OCI-LY1 (cell line): Measurements from ENCODE around the gene LRRC3C.

ENCODE experiments used
- H2AFZ ChIP-seq: fragments of 200-600 bp; sonication (generic), shearing (Covaris generic); 2 replicates; pipeline ENCODE4 v1.6.0; 2014; ENCODE audit warnings: antibody characterized with exemption, mild to moderate bottlenecking, low read length
- H3F3A ChIP-seq: fragments of 200-600 bp; sonication (generic), shearing (Covaris generic); 2 replicates; pipeline ENCODE4 v1.6.0; 2014; ENCODE audit warnings: mild to moderate bottlenecking, antibody characterized with exemption, low read length, moderate library complexity; ENCODE audit not compliant: insufficient read depth
- H3K27ac ChIP-seq: fragments of 200-600 bp; sonication (generic); 2 replicates; pipeline ENCODE4 v1.5.1; 2014; ENCODE audit warnings: low read length, mixed run types, mild to moderate bottlenecking, low read depth; ENCODE audit not compliant: poor library complexity, severe bottlenecking
- H3K27me3 ChIP-seq: fragments of 200-600 bp; sonication (generic); 2 replicates; pipeline ENCODE4 v1.6.0; 2014; ENCODE audit warnings: antibody characterized with exemption, mild to moderate bottlenecking, low read length, moderate library complexity; ENCODE audit not compliant: insufficient read depth
- H3K36me3 ChIP-seq: fragments of 200-600 bp; sonication (generic); 2 replicates; pipeline ENCODE4 v1.6.1; 2014; ENCODE audit warnings: mild to moderate bottlenecking, antibody characterized with exemption, low read length, moderate library complexity, mixed read lengths; ENCODE audit not compliant: insufficient read depth
- H3K4me1 ChIP-seq: fragments of 200-600 bp; sonication (generic); 2 replicates; pipeline ENCODE4 v1.5.1; 2014; ENCODE audit warnings: mild to moderate bottlenecking, low read length, moderate library complexity; ENCODE audit not compliant: insufficient read depth, severe bottlenecking
- H3K4me2 ChIP-seq: fragments of 200-600 bp; sonication (generic), shearing (Covaris generic); 2 replicates; pipeline ENCODE4 v1.6.1; 2014; ENCODE audit warnings: low read length
- H3K4me3 ChIP-seq: fragments of 200-600 bp; sonication (generic); 2 replicates; pipeline ENCODE4 v1.5.1; 2014; ENCODE audit warnings: low read length, low read depth, mild to moderate bottlenecking, mixed read lengths; ENCODE audit not compliant: poor library complexity, severe bottlenecking
- H3K79me2 ChIP-seq: fragments of 200-600 bp; shearing (Covaris generic); 2 replicates; pipeline ENCODE4 v1.6.1; 2016; ENCODE audit warnings: mixed run types, low read length, mixed read lengths; ENCODE audit not compliant: insufficient read depth
- H3K9ac ChIP-seq: fragments of 200-600 bp; sonication (generic), shearing (Covaris generic); 2 replicates; pipeline ENCODE4 v1.6.1; 2014; ENCODE audit warnings: mild to moderate bottlenecking, low read length, mixed read lengths
- H3K9me2 ChIP-seq: fragments of 200-600 bp; sonication (generic), shearing (Covaris generic); 2 replicates; pipeline ENCODE4 v1.6.1; 2014; ENCODE audit warnings: low read depth, mild to moderate bottlenecking, low read length, mixed read lengths
- H3K9me3 ChIP-seq: fragments of 200-600 bp; shearing (Covaris generic); 2 replicates; pipeline ENCODE4 v1.6.1; 2014; ENCODE audit warnings: low read length, mixed read lengths
- H4K20me1 ChIP-seq: fragments of 200-600 bp; sonication (generic), shearing (Covaris generic); 2 replicates; pipeline ENCODE4 v1.6.0; 2016; ENCODE audit warnings: mild to moderate bottlenecking, low read length; ENCODE audit not compliant: insufficient read depth
- EZH2 ChIP-seq: fragments of 200-600 bp; sonication (generic), shearing (Covaris generic); IDR thresholded peaks from 2 replicates; pipeline ENCODE4 v1.8.0; 2017; ENCODE audit warnings: borderline replicate concordance, mixed run types, mild to moderate bottlenecking, antibody characterized with exemption, low read length, moderate library complexity, mixed read lengths
- TF ChIP-seq, protein P1 (sequence below): fragments of 200-600 bp; sonication (generic), shearing (Covaris generic); IDR thresholded peaks from 2 replicates; pipeline ENCODE4 v1.5.1; 2017; ENCODE audit warnings: mild to moderate bottlenecking, antibody characterized with exemption, low read length, moderate library complexity, mixed read lengths

The LRRC3C gene

GRCh38 chr17:39980351-39981206, 53.0 kb downstream of the LRRC3C start, which contains the start of gene PSMD3:
TSS of gene PSMD3 (plus strand) at chr17:39980807. CDS start at chr17:39980971, 164 bp downstream.
- H3F3A ChIP-seq, result no peaks in the 10 kb centered on the region
- H3K9me3 ChIP-seq, result no peaks in the 10 kb centered on the region
- H3K79me2 ChIP-seq, result peaks cover 27% of the 10 kb centered on the region
- H3K4me3 ChIP-seq, result peak within 1 kb of the TSS; percentile 94
- peak within 1 kb of the TSS; percentile 93 for H3K9ac ChIP-seq
- H2AFZ ChIP-seq, result peak within 1 kb of the TSS; percentile 18; the same call in 1 of the 2 replicates
- 0 out of 2 replicates have a peak, but pooled peaks cover 4% of the 10 kb centered on the region for H4K20me1 ChIP-seq
- peak within 1 kb of the TSS; percentile 95 for H3K4me2 ChIP-seq
- peak within 1 kb of the TSS; percentile 28 for H3K27ac ChIP-seq
- H3K27me3 ChIP-seq, result no peaks in the 10 kb centered on the region
- peaks cover 43% of the 10 kb centered on the region for H3K36me3 ChIP-seq
- TF ChIP-seq EZH2, result no peak
- TF ChIP-seq, protein P1, sequence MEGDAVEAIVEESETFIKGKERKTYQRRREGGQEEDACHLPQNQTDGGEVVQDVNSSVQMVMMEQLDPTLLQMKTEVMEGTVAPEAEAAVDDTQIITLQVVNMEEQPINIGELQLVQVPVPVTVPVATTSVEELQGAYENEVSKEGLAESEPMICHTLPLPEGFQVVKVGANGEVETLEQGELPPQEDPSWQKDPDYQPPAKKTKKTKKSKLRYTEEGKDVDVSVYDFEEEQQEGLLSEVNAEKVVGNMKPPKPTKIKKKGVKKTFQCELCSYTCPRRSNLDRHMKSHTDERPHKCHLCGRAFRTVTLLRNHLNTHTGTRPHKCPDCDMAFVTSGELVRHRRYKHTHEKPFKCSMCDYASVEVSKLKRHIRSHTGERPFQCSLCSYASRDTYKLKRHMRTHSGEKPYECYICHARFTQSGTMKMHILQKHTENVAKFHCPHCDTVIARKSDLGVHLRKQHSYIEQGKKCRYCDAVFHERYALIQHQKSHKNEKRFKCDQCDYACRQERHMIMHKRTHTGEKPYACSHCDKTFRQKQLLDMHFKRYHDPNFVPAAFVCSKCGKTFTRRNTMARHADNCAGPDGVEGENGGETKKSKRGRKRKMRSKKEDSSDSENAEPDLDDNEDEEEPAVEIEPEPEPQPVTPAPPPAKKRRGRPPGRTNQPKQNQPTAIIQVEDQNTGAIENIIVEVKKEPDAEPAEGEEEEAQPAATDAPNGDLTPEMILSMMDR, result peak; percentile 75
- no peaks in the 10 kb centered on the region for H3K9me2 ChIP-seq
- H3K4me1 ChIP-seq, result peaks cover 25% of the 10 kb centered on the region

DNA sequence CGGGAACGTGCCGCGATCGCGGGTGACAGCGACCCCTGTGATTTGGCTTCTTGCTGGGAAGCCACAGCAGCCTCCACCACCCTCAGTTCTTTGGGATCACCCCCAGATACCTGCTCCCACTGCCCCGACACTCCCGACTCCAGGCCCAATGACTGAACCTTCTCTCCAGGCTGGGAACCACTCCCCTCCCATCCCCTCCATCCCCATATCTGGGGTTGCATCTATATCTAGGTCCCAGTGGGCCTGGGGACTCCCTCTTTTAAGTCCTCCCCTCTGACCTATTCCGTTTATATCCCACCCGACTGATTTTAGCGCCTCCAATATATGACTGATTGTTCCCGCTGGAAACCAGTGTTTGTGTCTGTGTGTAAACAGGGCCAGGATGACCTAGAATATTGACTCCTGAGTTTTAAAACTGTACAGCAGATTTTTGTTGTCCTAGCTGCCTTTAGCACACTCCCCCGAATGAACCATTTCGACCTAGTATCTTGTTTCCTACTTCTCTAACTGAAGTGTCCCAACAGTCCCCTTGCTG, 53.7 kb downstream of the LRRC3C start:
- no peak for TF ChIP-seq EZH2
- TF ChIP-seq, protein P1, result peak; percentile 6; the same call in 1 of the 2 replicates
- H2AFZ ChIP-seq, result no peak overlapping the region

DNA sequence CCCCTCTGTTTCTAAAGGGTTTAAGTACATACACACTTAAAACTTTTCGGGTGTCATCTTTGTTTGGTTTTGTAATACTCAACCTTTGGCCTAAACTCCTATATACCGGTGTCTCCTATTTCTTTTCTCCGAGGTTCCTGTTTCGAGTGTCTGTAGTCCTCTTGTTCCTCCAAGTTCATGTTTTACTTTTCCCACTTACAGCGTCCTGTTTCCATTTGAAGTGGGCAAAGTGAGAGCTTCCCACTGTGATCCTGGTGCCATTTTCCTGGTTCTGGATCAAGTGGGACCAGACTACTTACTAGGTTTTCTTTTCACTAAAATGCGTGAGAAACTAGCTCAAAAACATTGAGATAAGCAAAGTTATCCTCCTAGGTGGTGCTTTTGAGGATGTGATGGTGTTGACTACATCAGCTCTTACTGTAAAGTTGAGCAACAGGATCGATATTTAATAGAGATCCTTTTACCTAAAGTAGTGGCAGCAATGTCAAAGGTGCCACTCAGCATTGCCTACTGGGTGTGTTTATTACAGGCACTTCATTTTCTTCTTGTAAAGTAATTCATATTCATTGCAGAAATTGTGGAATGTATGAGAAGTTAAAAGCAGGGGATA, 54.3 kb downstream of the LRRC3C start:
- Histone ChIP-seq H3K4me1 (peaks cover 25% of the 10 kb centered on the region), H3K79me2 (peaks cover 27% of the 10 kb centered on the region), H3K9me3 (no peaks in the 10 kb centered on the region), H3K36me3 (peaks cover 56% of the 10 kb centered on the region), H3K9ac (peak overlapping the region; percentile 93), H3K27me3 (no peaks in the 10 kb centered on the region), H2AFZ (no peak overlapping the region), H3F3A (no peaks in the 10 kb centered on the region), H3K27ac (no peak overlapping the region), H4K20me1 (0 out of 2 replicates have a peak, but pooled peaks cover 4% of the 10 kb centered on the region), H3K4me2 (peak overlapping the region; percentile 94), H3K9me2 (no peaks in the 10 kb centered on the region), H3K4me3 (peak overlapping the region; percentile 94)
- no peak for TF ChIP-seq EZH2
- TF ChIP-seq, protein P1, result no peak

More for the DNA sequence above, 53.7 kb downstream of the LRRC3C start:
- H3K9me2 ChIP-seq, result no peaks in the 10 kb centered on the region
- H3K4me1 ChIP-seq, result peaks cover 25% of the 10 kb centered on the region
- H3F3A ChIP-seq, result no peaks in the 10 kb centered on the region
- peaks cover 27% of the 10 kb centered on the region for H3K79me2 ChIP-seq
- peak overlapping the region; percentile 28 for H3K27ac ChIP-seq
- H3K4me3 ChIP-seq, result peak overlapping the region; percentile 94
- H4K20me1 ChIP-seq, result 0 out of 2 replicates have a peak, but pooled peaks cover 4% of the 10 kb centered on the region
- no peaks in the 10 kb centered on the region for H3K9me3 ChIP-seq
- no peaks in the 10 kb centered on the region for H3K27me3 ChIP-seq
- peak overlapping the region; percentile 93 for H3K9ac ChIP-seq
- peaks cover 50% of the 10 kb centered on the region for H3K36me3 ChIP-seq
- peak overlapping the region; percentile 94 for H3K4me2 ChIP-seq
